Neural progenitor cell (in vitro differentiated cells): Measurements from ENCODE around the gene PRKCE. TPM values are rescaled to one million over a fixed set of nuclear protein-coding genes. Genes with fewer than 3 reads are reported as not detected.

ENCODE experiments used
- DNase-seq: peaks from one replicate; pipeline ENCODE4 v3.0.0-alpha.2; 2016; ENCODE audit warnings: low spot score
- H2AFZ ChIP-seq: fragments of 200-600 bp; sonication (generic); replicated peaks from 2 replicates; pipeline ENCODE4 v1.6.1; 2016; ENCODE audit warnings: antibody characterized with exemption
- H3F3A ChIP-seq: fragments of 200-600 bp; sonication (generic); 2 replicates; pipeline ENCODE4 v1.6.1; 2016; ENCODE audit warnings: antibody characterized with exemption, low read depth
- H3K27ac ChIP-seq: fragments of 200-600 bp; sonication (generic); 2 replicates; pipeline ENCODE4 v1.5.1; 2016; ENCODE audit warnings: mild to moderate bottlenecking
- H3K27me3 ChIP-seq: fragments of 200-600 bp; sonication (generic); 2 replicates; pipeline ENCODE4 v1.6.1; 2016; ENCODE audit warnings: mild to moderate bottlenecking, moderate library complexity
- H3K36me3 ChIP-seq: fragments of 200-600 bp; sonication (generic); 2 replicates; pipeline ENCODE4 v1.5.1; 2016
- H3K4me1 ChIP-seq: fragments of 200-600 bp; sonication (generic); 2 replicates; pipeline ENCODE4 v1.6.1; 2016; ENCODE audit warnings: mixed run types
- H3K4me2 ChIP-seq: fragments of 200-600 bp; sonication (generic); 2 replicates; pipeline ENCODE4 v1.6.1; 2016
- H3K4me3 ChIP-seq: fragments of 200-600 bp; sonication (generic); 2 replicates; pipeline ENCODE4 v1.5.1; 2016
- H3K79me2 ChIP-seq: fragments of 200-600 bp; sonication (generic); 2 replicates; pipeline ENCODE4 v1.6.1; 2016; ENCODE audit warnings: low read depth
- H3K9ac ChIP-seq: fragments of 200-600 bp; sonication (generic); 2 replicates; pipeline ENCODE4 v1.6.1; 2016
- H3K9me3 ChIP-seq: fragments of 200-600 bp; sonication (generic); 2 replicates; pipeline ENCODE4 v1.5.1; 2016; ENCODE audit warnings: low read depth
- H4K20me1 ChIP-seq: fragments of 200-600 bp; sonication (generic); 2 replicates; pipeline ENCODE4 v1.6.1; 2016; ENCODE audit warnings: low read depth
- H3K27ac Mint-ChIP-seq: 3 replicates; pipeline ENCODE4 v1.8.0; 2021; ENCODE audit warnings: mixed read lengths
- H3K27me3 Mint-ChIP-seq: 2 replicates; pipeline ENCODE4 v1.8.0; 2022; ENCODE audit warnings: low read depth, mild to moderate bottlenecking, inconsistent platforms, moderate library complexity, mixed read lengths; ENCODE audit not compliant: insufficient read depth
- H3K36me3 Mint-ChIP-seq: 3 replicates; pipeline ENCODE4 v1.8.0; 2021; ENCODE audit warnings: mixed read lengths
- H3K4me1 Mint-ChIP-seq: 3 replicates; pipeline ENCODE4 v1.8.0; 2021; ENCODE audit warnings: mixed read lengths
- H3K4me3 Mint-ChIP-seq: 3 replicates; pipeline ENCODE4 v1.8.0; 2021; ENCODE audit warnings: mild to moderate bottlenecking, moderate library complexity, mixed read lengths
- H3K9me3 Mint-ChIP-seq: 3 replicates; pipeline ENCODE4 v1.8.0; 2020; ENCODE audit warnings: mixed read lengths
- CTCF ChIP-seq: fragments of 200-600 bp; sonication (generic); IDR thresholded peaks from 2 replicates; pipeline ENCODE4 v1.5.1; 2017; ENCODE audit warnings: antibody characterized with exemption, mild to moderate bottlenecking
- EZH2 ChIP-seq: fragments of 200-600 bp; sonication (generic); IDR thresholded peaks from 2 replicates; pipeline ENCODE4 v1.6.1; 2017; ENCODE audit warnings: antibody characterized with exemption, mild to moderate bottlenecking, moderate library complexity
- EZH2phosphoT487 ChIP-seq: fragments of 200-600 bp; sonication (generic); IDR thresholded peaks from 2 replicates; pipeline ENCODE4 v1.6.1; 2017; ENCODE audit warnings: antibody characterized with exemption
- total RNA-seq: library from RNA; depleted of rRNA; stranded (reverse); fragments of >200 nt; gene quantifications from 2 replicates; pipeline ENCODE4 v1.2.3, GENCODE V29; 2015; ENCODE audit warnings: low replicate concordance

Gene PRKCE
- total RNA-seq, 1 donor from 2014 or later, result 4.1 TPM

- peaks cover 3% of the 10 kb centered on the region for H3K36me3 Mint-ChIP-seq
- H3K4me1 Mint-ChIP-seq, result peaks cover 25% of the 10 kb centered on the region
- Histone ChIP-seq H4K20me1 (no peaks in the 10 kb centered on the region), H3F3A (no peaks in the 10 kb centered on the region), H3K79me2 (no peaks in the 10 kb centered on the region), H2AFZ (no peak overlapping the region), H3K4me2 (no peak overlapping the region), H3K27me3 (no peaks in the 10 kb centered on the region), H3K4me3 (no peak overlapping the region), H3K9me3 (no peaks in the 10 kb centered on the region), H3K36me3 (no peaks in the 10 kb centered on the region), H3K27ac (no peak overlapping the region), H3K4me1 (peaks cover 5% of the 10 kb centered on the region), H3K9ac (no peak overlapping the region)
- no peaks in the 10 kb centered on the region for H3K9me3 Mint-ChIP-seq
- H3K27ac Mint-ChIP-seq, result no peak overlapping the region
- H3K4me3 Mint-ChIP-seq, result no peak overlapping the region
- TF ChIP-seq EZH2phosphoT487, result no peak
- peaks cover 4% of the 10 kb centered on the region for H3K27me3 Mint-ChIP-seq
- DNase-seq, result no peak
Measured at GRCh38 chr2:46075848-46076247, 424.4 kb downstream of the PRKCE start.

- H3K27ac ChIP-seq, result no peak overlapping the region
- Mint-ChIP-seq H3K9me3 (no peaks in the 10 kb centered on the region), H3K27ac (no peak overlapping the region), H3K36me3 (peaks cover 3% of the 10 kb centered on the region), H3K4me3 (no peak overlapping the region), H3K27me3 (peaks cover 4% of the 10 kb centered on the region), H3K4me1 (peaks cover 25% of the 10 kb centered on the region)
- no peaks in the 10 kb centered on the region for H3K9me3 ChIP-seq
- H3K27me3 ChIP-seq, result no peaks in the 10 kb centered on the region
- no peaks in the 10 kb centered on the region for H3F3A ChIP-seq
- DNase-seq, result no peak
- no peaks in the 10 kb centered on the region for H3K36me3 ChIP-seq
- no peak overlapping the region for H3K4me3 ChIP-seq
- H2AFZ ChIP-seq, result no peak overlapping the region
- TF ChIP-seq CTCF (no peak), EZH2 (no peak), EZH2phosphoT487 (no peak)
- no peaks in the 10 kb centered on the region for H3K79me2 ChIP-seq
- no peak overlapping the region for H3K4me2 ChIP-seq
- no peaks in the 10 kb centered on the region for H4K20me1 ChIP-seq
- no peak overlapping the region for H3K9ac ChIP-seq
- H3K4me1 ChIP-seq, result peaks cover 5% of the 10 kb centered on the region
Measured at GRCh38 chr2:46076251-46076650, 424.8 kb downstream of the PRKCE start.

- Histone ChIP-seq H3K4me1 (peaks cover 2% of the 10 kb centered on the region), H3F3A (no peaks in the 10 kb centered on the region), H3K4me3 (no peak overlapping the region), H3K27me3 (no peaks in the 10 kb centered on the region), H3K36me3 (no peaks in the 10 kb centered on the region), H3K9ac (no peak overlapping the region), H3K9me3 (no peaks in the 10 kb centered on the region), H3K79me2 (no peaks in the 10 kb centered on the region), H3K27ac (no peak overlapping the region), H3K4me2 (no peak overlapping the region), H4K20me1 (no peaks in the 10 kb centered on the region), H2AFZ (no peak overlapping the region)
- TF ChIP-seq EZH2 (no peak), EZH2phosphoT487 (no peak), CTCF (no peak)
- H3K27me3 Mint-ChIP-seq, result peaks cover 4% of the 10 kb centered on the region
- no peak overlapping the region for H3K27ac Mint-ChIP-seq
- no peak for DNase-seq
- no peak overlapping the region for H3K4me3 Mint-ChIP-seq
- H3K36me3 Mint-ChIP-seq, result peaks cover 3% of the 10 kb centered on the region
- peaks cover 18% of the 10 kb centered on the region for H3K4me1 Mint-ChIP-seq
- no peaks in the 10 kb centered on the region for H3K9me3 Mint-ChIP-seq
Measured at GRCh38 chr2:46076875-46077274, 425.4 kb downstream of the PRKCE start.

GRCh38 chr2:46077522-46078107 lies 426.1 kb downstream of the PRKCE start:
- Histone ChIP-seq H3K4me2 (no peak overlapping the region), H2AFZ (no peak overlapping the region), H3K79me2 (no peaks in the 10 kb centered on the region), H3F3A (no peaks in the 10 kb centered on the region), H3K36me3 (no peaks in the 10 kb centered on the region), H3K9me3 (no peaks in the 10 kb centered on the region), H3K4me1 (no peaks in the 10 kb centered on the region), H3K27me3 (no peaks in the 10 kb centered on the region), H3K9ac (no peak overlapping the region), H3K27ac (no peak overlapping the region), H3K4me3 (no peak overlapping the region), H4K20me1 (no peaks in the 10 kb centered on the region)
- H3K9me3 Mint-ChIP-seq, result no peaks in the 10 kb centered on the region
- DNase-seq, result no peak
- H3K36me3 Mint-ChIP-seq, result peaks cover 3% of the 10 kb centered on the region
- peaks cover 11% of the 10 kb centered on the region for H3K4me1 Mint-ChIP-seq
- H3K27ac Mint-ChIP-seq, result no peak overlapping the region
- peaks cover 4% of the 10 kb centered on the region for H3K27me3 Mint-ChIP-seq
- no peak overlapping the region for H3K4me3 Mint-ChIP-seq
- TF ChIP-seq CTCF (no peak), EZH2phosphoT487 (no peak), EZH2 (no peak)
